NCI-H345 treated with DMSO at 0.1 percent for 48 hours (cell line): Measurements from ENCODE around the gene CLCNKB.

Source experiments
- DNase-seq: peaks from one replicate; lab custom pipeline; 2025; ENCODE audit not compliant: unreplicated experiment; lab: John Stamatoyannopoulos, UW

The CLCNKB gene

DNA sequence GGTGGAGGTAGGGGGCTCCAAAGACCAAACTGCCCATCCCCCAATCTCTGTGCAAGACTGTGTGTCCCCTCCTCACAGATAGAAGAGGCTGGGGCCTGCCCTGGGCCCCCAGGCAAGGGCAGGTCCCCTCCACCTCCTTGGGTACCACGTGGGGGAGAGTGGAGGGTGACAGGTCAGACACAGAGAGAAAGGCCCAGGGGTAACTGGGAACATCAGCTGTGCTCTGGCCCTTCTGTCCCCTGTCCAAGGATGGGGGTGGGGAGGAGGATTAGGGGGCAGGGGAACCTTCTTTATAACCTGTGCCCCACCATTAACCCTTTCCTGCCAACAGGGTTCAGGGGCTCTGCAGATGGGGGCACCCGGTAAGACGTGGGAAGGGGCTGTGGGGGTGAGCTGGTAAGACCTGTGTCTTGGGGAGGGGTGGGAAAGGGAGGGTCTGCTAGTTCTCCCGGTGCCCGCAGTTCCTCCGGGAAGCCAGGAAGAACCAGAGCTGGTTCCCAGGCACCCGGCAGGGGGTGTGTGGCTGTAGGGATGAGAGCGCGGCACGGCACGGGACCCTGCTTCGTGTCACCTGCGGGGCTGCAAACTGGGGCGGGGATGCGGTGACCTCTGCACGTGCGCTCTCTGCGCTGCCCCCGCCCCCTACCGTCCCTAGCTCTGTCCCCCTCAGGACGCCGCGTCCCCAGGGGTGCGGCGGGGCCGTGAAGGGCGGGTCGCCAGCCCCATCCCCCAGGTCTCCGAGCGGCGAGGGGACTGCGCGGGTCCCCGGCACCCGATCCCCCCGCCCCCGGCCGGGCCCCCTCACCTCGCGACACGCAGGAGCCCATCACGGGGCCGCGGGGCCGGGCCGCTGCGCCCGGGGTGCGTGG is 29.3 kb downstream of the CLCNKB start:
- no peak for DNase-seq

DNA sequence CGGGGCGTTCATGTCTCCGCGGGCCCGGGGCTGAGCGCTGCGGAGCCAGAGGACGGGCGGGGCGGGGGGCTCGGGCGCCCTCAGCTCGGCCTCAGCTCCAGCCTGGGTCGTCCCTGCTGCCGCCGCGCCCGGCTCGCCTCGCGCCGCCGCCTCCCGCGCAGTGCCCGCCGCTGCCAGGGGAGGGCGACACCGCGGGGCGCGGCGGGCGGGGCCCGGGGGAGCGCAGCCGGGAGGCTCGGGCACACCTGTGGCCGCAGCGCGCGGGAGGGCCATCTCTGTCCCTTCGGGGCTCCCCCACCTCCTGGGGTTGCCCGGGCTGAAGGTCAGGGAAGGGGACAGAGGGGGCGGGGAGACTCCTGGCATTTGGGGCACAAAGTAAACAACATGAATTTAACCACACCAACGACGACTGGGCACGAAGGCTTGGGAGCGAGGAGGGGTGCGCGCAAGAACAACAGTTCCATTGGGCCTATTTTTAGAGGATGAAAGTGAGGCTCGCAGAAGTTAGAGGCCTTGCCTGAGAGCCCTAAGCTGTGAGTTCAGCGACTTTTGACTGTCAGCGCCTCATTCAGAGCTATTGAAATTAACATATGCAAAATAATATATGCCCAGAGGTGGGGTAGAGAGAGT is 30.0 kb downstream of the CLCNKB start, which contains the start of gene FAM131C:
Gene FAM131C, minus strand, starts transcription at position 162 of the 630 bp plus-strand sequence. CDS start 209 bp downstream, outside the sequence.
- no peak for DNase-seq

DNA sequence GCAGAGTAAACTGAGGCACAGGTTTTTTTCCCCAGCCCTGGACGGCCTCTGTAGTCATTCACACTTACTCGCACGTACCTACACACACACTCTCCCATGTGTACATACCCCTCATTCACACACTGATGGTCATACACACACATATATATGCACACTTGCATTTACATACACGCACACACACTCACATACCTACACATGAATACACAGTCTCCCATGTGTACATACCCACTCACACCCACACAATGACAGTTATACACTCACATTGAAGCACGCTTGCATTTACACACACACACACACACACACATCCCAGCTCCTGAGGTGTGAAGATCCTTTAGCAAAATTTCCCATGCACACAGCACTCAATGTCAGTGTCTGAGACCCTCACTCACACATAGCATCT is 30.6 kb downstream of the CLCNKB start:
- DNase-seq: no peak

DNA sequence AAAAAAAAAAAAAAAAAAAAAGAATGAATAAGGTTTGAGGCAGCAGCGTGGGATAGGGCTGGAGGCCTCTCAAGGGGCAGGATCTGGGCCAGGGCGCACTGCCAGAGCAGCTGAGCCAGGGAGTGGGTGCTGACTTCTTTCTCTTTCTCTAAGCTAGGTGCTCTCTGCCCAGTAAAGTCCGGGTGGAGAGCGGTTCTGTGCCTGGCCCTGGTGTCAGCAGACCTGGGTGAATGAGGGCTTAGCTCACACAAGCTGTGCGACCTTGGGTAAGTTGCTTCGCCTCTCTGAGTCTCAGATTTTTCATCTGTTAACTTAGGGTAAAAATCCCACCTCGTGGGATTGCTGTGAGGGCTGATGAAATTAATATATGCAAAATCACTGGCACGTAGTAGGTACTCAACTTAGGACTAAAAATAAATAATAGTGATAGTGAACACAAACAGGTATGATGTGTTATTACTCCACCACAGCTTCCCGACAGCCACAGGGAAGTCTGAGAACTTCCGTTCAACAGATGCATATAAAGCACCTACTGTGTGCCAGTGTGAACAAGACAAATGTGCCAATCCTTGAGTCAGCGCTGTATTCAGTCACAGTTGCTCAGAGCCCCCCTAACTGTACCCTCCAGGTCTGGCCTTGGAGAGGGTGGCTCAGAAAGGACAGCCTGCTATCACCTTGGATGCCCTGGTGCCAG is 31.9 kb downstream of the CLCNKB start:
- DNase-seq: no peak

DNA sequence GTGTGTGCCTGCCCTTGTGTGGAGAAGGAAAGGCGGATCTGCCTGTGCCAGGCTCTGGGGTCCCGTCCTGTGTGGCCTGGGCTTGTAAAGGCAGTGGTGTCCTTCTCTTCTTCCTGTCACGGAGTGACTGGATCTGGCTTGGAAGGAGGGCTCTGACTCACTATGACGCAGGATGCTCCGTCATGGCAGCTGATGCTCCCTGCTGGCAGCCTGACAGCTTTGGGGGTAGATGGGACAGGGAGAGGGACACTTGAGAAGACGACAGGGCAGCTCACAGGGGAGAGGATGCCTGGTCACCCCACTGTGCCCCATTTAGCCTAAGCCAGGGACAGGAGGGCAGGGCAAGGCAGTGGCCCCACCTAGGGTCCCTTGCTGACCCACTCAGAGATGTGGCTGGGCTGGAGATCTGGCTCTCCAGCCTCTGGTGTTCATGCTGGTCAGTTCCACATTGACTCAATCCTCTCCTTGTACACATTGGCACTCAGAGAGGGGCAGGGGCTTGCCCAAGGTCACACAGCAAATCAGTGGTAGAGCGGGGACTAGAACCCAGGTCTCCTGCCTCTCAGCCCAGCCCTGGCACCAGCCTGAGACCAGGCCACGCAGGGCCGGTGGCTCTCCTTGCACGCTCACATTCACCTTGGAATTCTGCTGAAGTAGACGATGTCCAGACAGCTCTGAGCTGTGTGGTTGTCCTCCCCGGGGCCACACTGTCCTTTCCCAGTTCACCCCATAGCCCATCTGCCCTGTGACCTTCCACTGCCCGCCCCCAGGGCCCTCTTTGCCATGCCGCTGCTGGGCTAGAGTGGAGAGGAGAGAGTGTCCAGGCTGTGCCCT is 32.7 kb downstream of the CLCNKB start:
- DNase-seq: no peak

DNA sequence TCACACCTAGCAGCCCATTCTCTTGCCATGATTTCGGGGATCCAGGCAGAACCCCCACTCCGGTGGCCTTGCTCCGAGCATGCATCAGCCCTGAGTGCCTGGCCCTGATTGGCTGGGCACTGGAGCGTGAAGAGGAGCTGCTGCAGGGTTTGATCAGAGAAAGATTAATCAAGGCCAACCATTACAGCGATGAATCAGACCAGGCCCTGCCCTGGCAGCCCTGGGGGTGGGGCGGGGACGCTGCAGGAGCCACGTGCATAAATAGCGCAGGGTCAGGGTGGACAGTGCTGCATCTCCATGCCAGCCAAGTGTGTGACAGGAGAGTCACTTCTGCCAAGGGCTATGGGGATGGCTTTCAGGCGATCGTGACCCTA is 33.3 kb downstream of the CLCNKB start:
- DNase-seq: no peak

DNA sequence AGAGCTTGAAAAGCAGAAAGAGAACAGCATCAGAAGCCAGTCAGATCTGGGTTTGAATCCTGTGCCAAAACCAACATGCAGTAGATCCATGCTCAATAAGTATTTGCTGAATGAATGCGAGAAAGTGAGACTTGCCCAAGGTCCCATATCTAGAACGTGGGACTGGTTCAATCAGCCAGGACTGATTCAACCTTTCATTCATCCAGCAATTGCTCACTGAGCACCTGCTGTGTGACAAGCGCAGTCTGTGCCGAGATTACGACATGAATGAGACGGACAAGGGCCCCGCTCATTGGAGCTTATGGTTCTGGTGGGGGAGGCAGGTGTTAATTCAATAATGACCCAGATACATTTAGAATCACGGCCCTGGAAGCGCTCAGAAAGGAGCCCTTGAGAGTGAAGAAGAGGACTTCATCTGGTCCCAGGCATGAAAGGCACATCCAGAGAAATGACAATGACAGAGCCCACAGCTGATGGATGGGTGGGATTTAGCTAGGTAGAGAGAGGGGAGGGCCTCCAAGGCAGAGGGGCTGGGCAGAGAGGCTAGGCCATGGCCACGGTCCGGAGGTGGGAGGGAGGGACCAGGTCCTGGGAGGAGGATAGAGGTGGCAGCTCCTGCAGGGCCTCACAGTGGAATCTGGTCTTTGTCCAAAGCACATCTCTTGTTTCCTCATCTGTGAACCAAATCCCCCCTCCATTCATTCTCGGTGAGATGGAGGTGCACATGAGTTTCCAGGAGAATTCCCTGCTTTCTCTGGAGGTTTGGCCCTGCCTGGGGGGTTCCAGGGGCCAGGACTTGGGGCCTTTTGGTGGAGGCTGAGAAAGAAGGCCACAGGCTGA is 34.0 kb downstream of the CLCNKB start:
- no peak for DNase-seq

DNA sequence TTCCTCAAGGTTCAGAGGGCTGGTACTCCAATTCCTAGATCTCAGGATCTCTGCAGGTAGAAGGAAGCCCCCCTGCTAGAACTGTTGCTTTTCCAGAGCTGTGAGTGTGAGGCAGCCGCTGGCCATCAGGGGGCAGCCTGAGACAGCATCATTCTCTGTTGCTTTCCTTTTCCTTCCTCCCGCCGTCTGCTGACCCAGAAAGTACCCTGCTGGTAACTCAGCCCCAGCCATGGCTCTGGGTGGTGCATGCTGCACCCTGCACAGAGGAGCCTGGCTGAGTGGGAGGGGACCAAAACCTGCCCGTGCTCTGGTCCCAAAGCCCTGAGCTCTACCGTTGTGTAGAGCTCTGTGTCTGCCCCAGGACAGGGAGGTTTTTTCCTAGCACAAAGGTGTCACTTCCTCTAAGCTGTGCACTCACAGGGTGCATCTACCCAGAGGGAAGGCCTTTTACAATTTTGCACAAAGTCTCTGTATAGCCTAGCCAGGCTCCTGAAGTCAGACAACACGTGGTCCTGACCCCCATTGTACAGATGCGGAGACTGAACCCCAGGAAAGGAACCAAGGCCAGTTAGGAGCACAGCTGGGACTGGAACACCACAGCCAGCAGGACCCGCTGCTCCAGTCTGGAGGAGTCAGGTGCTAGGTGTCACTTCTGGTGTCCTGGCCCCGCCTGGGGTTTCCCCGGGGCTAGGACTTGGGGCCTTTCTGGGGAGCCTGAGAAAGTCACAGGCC is 35.5 kb downstream of the CLCNKB start:
- peak; percentile 69 for DNase-seq

DNA sequence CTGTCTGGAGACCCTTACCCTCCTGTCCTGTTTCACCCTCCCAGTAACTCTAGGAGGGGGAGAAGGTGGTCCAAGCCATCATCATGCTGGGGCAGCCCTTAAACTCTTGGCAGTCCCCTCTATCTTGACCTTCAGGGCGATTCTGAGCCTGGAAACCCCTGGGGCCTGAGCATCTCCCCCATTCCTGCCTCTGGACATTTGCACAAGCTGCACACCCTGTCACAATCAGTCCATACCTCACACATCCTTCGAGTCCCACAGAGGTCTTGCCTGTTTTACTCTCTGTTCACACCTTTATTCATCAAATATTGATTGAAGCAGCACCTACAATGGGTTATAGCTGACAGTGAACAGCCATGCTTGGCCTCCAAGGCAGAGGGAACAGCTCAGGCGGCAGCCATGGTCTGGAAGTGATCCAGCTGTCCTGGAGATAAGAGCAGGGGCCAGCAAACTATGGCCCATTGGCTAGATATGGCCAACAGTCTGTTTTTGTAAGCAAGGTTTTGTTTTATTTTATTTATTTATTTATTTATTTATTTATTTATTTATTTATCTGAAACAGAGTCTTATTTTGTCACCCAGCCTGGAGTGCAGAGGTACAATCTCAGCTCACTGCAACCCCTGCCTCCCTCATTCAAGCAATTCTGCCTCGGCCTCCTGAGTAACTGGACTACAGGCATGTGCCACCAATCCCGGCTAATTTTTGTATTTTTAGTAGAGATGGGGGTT is 37.0 kb downstream of the CLCNKB start:
- no peak for DNase-seq

DNA sequence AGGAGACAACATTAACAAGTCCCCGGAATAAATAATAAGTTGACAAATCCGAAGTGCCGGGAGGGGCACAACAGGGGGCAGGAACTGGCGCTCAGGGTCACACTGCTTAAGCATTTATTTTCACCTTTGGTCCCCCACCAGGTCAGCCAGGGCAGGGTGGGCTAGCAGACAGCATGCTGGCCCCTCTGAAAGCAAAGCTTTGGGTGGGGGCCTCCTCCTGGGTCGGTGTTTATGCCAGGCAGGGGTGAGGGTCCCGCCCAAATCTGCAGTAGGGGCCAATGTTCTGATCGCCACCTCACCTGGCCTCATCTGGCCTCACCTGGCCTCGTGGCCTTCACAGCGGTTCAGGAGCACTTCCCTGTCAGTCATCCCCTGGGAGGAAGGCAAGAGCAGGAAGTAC is 38.1 kb downstream of the CLCNKB start:
- DNase-seq: no peak

DNA sequence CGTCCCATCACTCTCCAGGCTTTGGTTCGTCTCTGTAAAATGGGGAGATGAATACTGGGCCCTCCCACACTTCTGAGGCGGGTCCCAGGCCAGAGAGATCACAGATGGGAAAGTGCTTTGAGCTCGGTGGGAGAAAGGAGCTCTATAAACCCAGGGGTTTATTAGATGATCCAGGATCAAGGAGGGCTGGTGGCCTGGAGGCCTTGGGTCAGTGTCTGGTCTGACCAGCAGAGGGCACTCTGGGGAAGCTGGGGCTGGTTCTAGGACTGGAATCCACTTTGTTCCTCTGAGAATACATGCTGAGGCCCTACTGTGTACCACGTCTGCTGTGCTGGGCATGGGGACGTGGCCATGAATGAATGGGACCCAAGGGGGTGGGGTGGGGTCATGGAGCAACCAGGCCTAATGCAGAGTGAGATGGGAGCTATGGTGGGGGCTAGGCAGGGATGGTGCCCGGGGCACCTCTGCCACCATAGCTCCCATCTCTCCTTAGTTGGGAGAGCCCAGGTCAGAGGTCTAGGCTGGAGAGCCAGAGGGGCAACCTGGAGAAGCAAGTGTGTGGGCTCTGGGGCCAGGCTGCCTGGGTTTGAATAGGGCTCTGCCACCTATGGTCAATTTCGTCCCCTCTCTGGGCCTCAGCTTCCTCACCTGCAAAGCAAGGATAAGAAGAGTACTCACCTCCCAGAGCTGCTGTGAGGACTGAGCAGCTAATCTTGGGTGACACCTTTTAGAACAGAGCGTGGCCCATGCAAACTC is 38.9 kb downstream of the CLCNKB start:
- peak; percentile 22 for DNase-seq

DNA sequence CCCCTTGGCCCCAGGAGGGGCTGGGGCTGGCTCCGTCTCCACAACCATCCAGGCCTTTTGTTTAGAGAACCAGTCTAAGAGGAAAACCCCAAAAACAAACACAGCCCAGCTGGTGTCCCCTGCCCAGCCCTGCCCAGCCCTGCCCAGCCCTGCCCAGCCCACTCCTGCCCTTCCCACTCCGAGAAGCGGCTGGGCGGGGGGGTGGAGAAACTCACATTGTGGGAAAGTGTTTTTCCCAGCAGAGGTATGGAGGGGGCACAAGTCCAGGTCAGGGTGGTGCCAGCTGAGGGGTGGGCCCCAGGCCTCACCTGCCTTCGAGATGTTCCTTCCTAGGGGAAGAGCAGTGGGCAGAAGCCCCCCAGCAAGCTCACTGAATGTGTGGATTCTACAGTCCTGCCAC is 39.9 kb downstream of the CLCNKB start:
- no peak for DNase-seq

DNA sequence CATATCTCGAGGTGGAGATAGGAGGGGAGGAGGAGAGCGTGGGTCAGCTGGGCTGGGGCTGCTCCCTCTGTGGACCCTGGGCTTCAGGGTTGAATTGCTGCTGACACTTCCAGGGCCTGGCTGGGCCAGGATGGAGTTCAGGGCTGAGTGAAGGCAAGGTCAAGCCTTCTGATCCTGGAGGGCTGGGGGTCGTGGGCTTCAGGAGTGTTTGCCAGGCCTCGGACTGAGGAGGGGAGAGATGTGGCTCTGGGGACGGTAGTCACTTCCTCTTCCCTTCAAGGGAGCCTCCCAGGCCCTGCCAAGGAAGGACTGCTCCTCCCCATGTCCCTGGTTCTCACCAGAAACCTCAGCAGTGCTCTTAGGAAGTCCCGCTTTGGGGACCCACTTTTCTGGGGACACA is 41.9 kb downstream of the CLCNKB start:
- no peak for DNase-seq

DNA sequence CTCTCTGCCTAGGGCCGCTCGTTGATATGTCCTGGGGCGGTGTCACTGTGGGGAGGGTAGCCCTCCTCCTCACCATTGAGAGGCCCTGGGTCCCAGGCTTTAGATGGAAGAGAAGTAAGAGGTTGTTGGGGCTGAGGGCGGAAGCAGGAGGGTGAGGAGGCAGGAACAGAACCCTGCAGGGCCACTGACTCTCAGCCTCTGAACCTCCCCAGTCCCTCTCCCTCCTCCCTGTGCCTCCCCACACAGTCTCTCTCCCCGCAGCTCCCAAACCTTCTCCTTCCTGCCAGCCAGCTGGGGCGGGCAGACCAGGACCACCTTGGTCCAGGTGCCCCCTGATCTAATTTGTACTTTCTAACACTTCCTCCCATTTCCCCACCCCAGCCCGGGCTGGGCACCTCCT is 44.2 kb downstream of the CLCNKB start:
- DNase-seq: no peak

DNA sequence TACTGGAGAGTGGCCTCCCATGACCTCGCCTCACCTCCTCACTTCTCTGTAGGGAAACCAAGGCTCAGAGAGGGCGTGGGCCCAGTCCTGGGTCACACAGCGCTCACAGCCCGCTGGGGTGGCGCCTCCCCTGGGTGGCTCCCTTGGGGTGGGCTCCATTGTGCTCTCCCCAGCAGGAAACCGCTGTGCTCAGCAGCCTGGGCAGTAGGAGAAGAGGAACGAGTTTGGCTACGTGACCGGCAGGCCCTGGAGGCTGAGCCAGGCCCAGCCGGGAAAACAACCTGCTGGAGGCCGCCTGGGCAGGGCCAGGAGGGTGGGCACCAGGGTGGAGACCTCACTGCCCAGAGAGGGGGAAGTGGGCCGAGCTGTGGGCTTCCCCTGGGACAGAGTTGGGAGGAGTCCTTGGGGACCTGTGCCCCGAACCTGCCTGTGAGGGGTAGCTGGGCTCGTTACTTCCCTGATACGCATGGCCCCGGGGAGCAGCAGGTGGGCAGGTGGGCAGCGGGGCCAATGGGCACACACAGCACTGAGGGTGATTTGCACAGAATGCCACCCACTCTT is 44.8 kb downstream of the CLCNKB start:
- no peak for DNase-seq

DNA sequence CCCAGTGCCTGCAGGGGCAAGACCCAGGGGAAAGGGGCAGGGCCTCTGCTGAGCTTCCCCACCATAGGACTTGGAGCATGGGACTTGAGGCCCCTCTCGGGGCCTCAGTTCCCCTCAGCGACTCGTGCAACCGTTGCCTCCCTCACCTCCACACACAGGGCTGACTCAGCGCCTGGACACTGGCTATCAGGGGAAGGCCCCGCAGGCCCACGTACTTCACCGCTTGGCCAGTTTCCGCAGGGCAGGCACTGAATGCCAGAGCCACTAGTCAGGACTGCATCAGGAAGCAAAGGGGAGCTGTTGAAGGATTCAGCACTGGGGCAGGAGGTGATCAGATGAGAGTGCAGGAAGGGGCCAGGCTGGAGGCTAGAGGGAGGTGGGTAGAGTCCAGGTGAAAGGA is 45.4 kb downstream of the CLCNKB start:
- DNase-seq: no peak

DNA sequence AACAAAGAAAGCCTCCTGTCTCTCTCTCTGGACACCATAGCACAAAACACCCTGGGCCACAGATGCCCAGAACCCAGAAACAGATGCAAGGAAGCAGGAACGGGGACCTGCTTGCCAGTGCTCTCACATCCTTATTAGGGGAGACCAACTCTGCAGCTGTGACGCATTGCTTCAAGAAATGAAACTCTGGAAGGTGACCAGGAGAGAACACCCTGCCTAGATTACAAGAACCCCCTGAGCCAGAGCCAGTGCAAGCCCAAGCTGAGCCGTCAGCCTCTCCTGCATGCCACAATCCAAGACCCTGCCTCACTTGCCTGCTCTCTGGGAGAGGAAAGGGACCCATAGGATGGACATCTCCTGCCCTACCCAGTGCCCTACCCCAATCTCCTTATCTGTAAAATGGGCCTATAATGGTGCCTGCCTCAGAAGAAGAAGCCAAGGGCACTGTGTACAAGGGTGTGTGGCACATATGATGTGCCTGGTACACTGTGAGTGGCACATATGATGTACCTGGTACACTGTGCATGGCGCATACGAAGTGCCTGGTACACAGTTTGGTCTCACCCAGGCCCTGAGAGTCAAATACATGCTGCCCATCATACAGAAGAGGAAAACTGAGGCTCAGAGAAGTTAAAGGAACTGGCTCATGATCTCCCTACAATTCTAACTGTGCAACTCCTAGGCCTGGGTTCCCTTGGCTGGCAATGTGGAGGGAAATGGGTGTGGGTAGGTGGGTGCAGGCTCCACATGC is 46.7 kb downstream of the CLCNKB start:
- DNase-seq: no peak
